Spleen (tissue), 11 donors: ENCODE results near the gene GIGYF2. TPM values are rescaled to one million over a fixed set of nuclear protein-coding genes. Genes with fewer than 3 reads are reported as not detected.

ENCODE experiments used
- DNase-seq: peaks from one replicate; pipeline ENCODE4 v3.0.0-alpha.2; 2020
- H3K27ac ChIP-seq, 8 donors: fragments of 200-600 bp; sonication (generic) in 7 of 8; 1 replicate in 4 of 8; 2 replicates in 4 of 8; pipeline versions ENCODE4 v1.5.0 to v1.8.0; 2016 to 2021; ENCODE audit warnings: inconsistent platforms in 4 of 8, mild to moderate bottlenecking in 4 of 8, moderate library complexity in 1 of 8
- H3K27me3 ChIP-seq, 7 donors: fragments of 200-600 bp; sonication (generic) in 6 of 7; replicated peaks in 1 of 7; 1 replicate in 4 of 7; 2 replicates in 3 of 7; pipeline versions ENCODE4 v1.5.0 to v1.8.0; 2016 to 2021; ENCODE audit warnings: inconsistent platforms in 3 of 7, mild to moderate bottlenecking in 1 of 7
- H3K36me3 ChIP-seq, 6 donors: fragments of 200-600 bp; sonication (generic) in 5 of 6; 1 replicate in 4 of 6; 2 replicates in 2 of 6; pipeline versions ENCODE4 v1.5.0 to v1.8.0; 2016 to 2021; ENCODE audit warnings: inconsistent platforms in 2 of 6
- H3K4me1 ChIP-seq, 6 donors: fragments of 200-600 bp; sonication (generic) in 5 of 6; 1 replicate in 3 of 6; 2 replicates in 3 of 6; pipeline versions ENCODE4 v1.5.0 to v1.8.0; 2016 to 2021; ENCODE audit warnings: inconsistent platforms in 3 of 6
- H3K4me3 ChIP-seq, 8 donors: fragments of 200-600 bp; sonication (generic) in 7 of 8; 1 replicate in 4 of 8; 2 replicates in 4 of 8; pipeline versions ENCODE4 v1.5.0 to v1.8.0; 2016 to 2021; ENCODE audit warnings: inconsistent platforms in 4 of 8, mild to moderate bottlenecking in 4 of 8, moderate library complexity in 2 of 8
- H3K9me3 ChIP-seq, 8 donors: fragments of 200-600 bp; sonication (generic) in 7 of 8; 1 replicate in 4 of 8; 2 replicates in 4 of 8; pipeline versions ENCODE4 v1.5.0 to v1.8.0; 2016 to 2021; ENCODE audit warnings: inconsistent platforms in 4 of 8
- CTCF ChIP-seq, 11 experiments: fragments of 200-600 bp in 7 of 11; fragments of 450-650 bp in 4 of 11; sonication (generic) in 4 of 11; IDR thresholded peaks in 8 of 11; conservative IDR thresholded peaks in 3 of 11; 1 replicate in 7 of 11; 2 replicates in 4 of 11; pipeline versions ENCODE4 v1.4.0 to v1.8.0; 2016 to 2021; ENCODE audit warnings: antibody characterized with exemption in 11 of 11, inconsistent platforms in 4 of 11, mild to moderate bottlenecking in 1 of 11
- POLR2A ChIP-seq, 3 donors: fragments of 450-650 bp; IDR thresholded peaks; one replicate each; pipeline ENCODE4 v1.5.1; 2017; ENCODE audit warnings: antibody characterized with exemption in 3 of 3, mild to moderate bottlenecking in 1 of 3
- POLR2AphosphoS5 ChIP-seq, 3 donors: sonication (generic); formaldehyde crosslinking; IDR thresholded peaks; one replicate each; pipeline ENCODE4 v1.5.1; 2017; ENCODE audit warnings: antibody characterized with exemption in 3 of 3
- WGBS, 5 donors: extraction: QIAGEN DNeasy Blood & Tissue Kit in 3 of 5; methylation state at CpG; one replicate each; pipeline versions ENCODE4 v1.1.5 to v1.1.7; 2013 to 2018; 5-methylcytosine and 5-hydroxymethylcytosine counted together
- intact Hi-C: fragments of 100-400 bp; cut with DNase I; formaldehyde crosslinking; loops from one replicate; pipeline ENCODE4 v1.15.0; 2023; ENCODE audit warnings: low total_unique reads
- polyA plus RNA-seq, 3 donors: library from polyadenylated mRNA; stranded (reverse); fragments of 200-250 nt; gene quantifications; one replicate each; pipeline ENCODE4 v1.2.1, GENCODE V29; 2013
- total RNA-seq, 7 donors: library from RNA; depleted of rRNA in 3 of 7; stranded (reverse); fragments of >200 nt in 3 of 7; fragmentation: NEBNext Ultra II Directional in 4 of 7; extraction: Animal tissue kit (Norgen Biotek cat#: 25700) in 4 of 7; gene quantifications; one replicate each; pipeline versions ENCODE4 v1.1.0 to v1.2.1, GENCODE V29; 2016 to 2021
- donor health status: healthy with polysubstance abuse.
- donor health status: DM: no; HTN: no; CAD: no; lungs with moderate emphysema.
- donor health status: DM: no; HTN: no; CAD: no.
- donor health status: Bipolar disorder and iron deficiency.
- donor health status: healthy.
- donor health status: DM: no; HTN: no; CAD: no.
- donor health status: DM: yes; HTN: yes; CAD: no.

The GIGYF2 gene
- total and polyA plus RNA-seq, 10 donors, result 7.3 to 116 (median 97.2) TPM

- Histone ChIP-seq H3K36me3 (peaks cover 6 to 87% (median 57%) of the 10 kb centered on the region in 6 donors), H3K27ac (no peak overlapping the region), H3K4me3 (no peak overlapping the region), H3K4me1 (no peaks in the 10 kb centered on the region), H3K9me3 (no peaks in the 10 kb centered on the region), H3K27me3 (no peaks in the 10 kb centered on the region)
- 85 to 99% (median 95%) methylated on average over 4 of the region's 4 CpGs for WGBS, 5 donors
- intact Hi-C loops, result no loop called here
- DNase-seq, result no peak
- TF ChIP-seq POLR2A (IDR thresholded peaks at IDR 0.05) (no peak), POLR2AphosphoS5 (IDR thresholded peaks at IDR 0.05) (no peak), CTCF (IDR thresholded peaks at IDR 0.05 in 8 of 11, conservative IDR thresholded peaks at IDR 0.05 in 3 of 11) (no peak)
Observed at GRCh38 chr2:232789082-232789481, 92.0 kb downstream of the GIGYF2 start.

GRCh38 chr2:232791518-232791917, 94.4 kb downstream of the GIGYF2 start:
- Histone ChIP-seq H3K27ac (no peak overlapping the region), H3K4me1 (no peaks in the 10 kb centered on the region), H3K9me3 (no peaks in the 10 kb centered on the region), H3K36me3 (peaks cover 6 to 100% (median 81%) of the 10 kb centered on the region in 6 donors), H3K4me3 (no peak overlapping the region), H3K27me3 (no peaks in the 10 kb centered on the region)
- no peak for DNase-seq
- 92 to 97% (median 95%) methylated on average over 4 of the region's 4 CpGs for WGBS, 5 donors
- no peak for TF ChIP-seq POLR2A (IDR thresholded peaks at IDR 0.05)
- TF ChIP-seq CTCF (IDR thresholded peaks at IDR 0.05 in 8 of 11, conservative IDR thresholded peaks at IDR 0.05 in 3 of 11), result no peak
- no peak for TF ChIP-seq POLR2AphosphoS5 (IDR thresholded peaks at IDR 0.05)
- intact Hi-C loops, result no loop called here

DNA sequence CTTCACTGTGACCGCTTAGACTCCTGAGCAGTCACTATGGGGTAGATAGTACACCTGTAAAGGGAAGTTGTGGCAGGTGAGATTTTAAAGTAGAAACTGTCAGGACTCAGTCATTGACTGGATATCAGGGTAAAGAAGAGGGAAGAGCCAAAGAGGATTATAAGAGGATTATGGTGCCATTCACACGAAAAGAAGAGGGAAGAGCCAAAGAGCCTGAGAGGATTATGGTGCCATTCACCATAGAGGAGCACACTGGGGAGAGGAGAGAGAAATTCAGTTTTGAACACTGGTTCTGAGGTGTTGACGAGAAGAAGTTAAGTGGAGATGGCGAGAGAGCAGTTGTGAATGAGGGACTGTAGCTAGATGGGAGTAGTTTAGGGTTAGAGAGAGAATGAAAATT, 96.1 kb downstream of the GIGYF2 start:
- intact Hi-C loops, result no loop called here

DNA sequence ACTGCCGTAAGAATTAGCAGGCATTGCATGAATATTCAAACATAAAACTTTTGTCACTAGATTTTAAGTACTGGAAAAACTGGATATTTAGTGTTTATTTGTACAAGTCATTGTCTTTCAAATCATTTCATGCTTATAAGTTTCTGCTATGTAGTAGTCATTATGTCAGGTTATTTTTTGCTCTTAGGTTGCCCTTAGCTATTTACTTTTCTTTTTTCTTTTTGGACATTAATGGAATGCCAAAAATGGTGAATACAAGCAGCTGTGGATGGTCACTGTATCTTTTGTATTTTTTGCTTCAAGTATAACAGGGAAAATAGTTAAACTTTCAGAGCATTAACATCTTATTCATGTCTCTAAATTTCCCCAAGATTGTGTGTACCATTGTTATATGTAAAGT, 97.8 kb downstream of the GIGYF2 start:
- peaks cover 0 to 98% (median 74%) of the 10 kb centered on the region in 6 donors for H3K36me3 ChIP-seq
- TF ChIP-seq CTCF (IDR thresholded peaks at IDR 0.05 in 8 of 11, conservative IDR thresholded peaks at IDR 0.05 in 3 of 11) (no peak), POLR2AphosphoS5 (IDR thresholded peaks at IDR 0.05) (no peak), POLR2A (IDR thresholded peaks at IDR 0.05) (no peak)
- H3K4me3 ChIP-seq, result no peak overlapping the region
- intact Hi-C loops, result no loop called here
- WGBS, 5 donors, result 94 to 100% (median 98%) methylated on average over 1 of the region's 1 CpG
- no peak for DNase-seq
- H3K27me3 ChIP-seq, result no peaks in the 10 kb centered on the region
- no peaks in the 10 kb centered on the region for H3K4me1 ChIP-seq
- no peaks in the 10 kb centered on the region for H3K9me3 ChIP-seq
- H3K27ac ChIP-seq, result no peak overlapping the region

More for the DNA sequence above, 96.1 kb downstream of the GIGYF2 start:
- Histone ChIP-seq H3K4me1 (no peaks in the 10 kb centered on the region), H3K27me3 (no peaks in the 10 kb centered on the region), H3K4me3 (no peak overlapping the region), H3K9me3 (no peaks in the 10 kb centered on the region), H3K27ac (no peak overlapping the region), H3K36me3 (peaks cover 0 to 100% (median 74%) of the 10 kb centered on the region in 6 donors)
- TF ChIP-seq POLR2AphosphoS5 (IDR thresholded peaks at IDR 0.05) (no peak), CTCF (IDR thresholded peaks at IDR 0.05 in 8 of 11, conservative IDR thresholded peaks at IDR 0.05 in 3 of 11) (no peak)
- no peak for DNase-seq
- 79 to 97% (median 86%) methylated on average over 4 of the region's 4 CpGs for WGBS, 5 donors
